Activated CD4-positive, alpha-beta T cell treated with anti-CD3 and anti-CD28 coated beads, Interleukin-2, amount 10 ng/mL, durations not matched to agents 24 days and 14 days (primary cell): ENCODE measurements around the gene RRAS2. TPM values are rescaled to one million over a fixed set of nuclear protein-coding genes. Genes with fewer than 3 reads are reported as not detected.

Source experiments
- total RNA-seq: library from RNA; stranded (reverse); gene quantifications from 2 replicates; pipeline ENCODE4 v1.2.3, GENCODE V29; 2022

RRAS2 gene
- total RNA-seq, 1 donor from 2014 or later, result 78.9 TPM

Other genes with a start within 250 kb of the RRAS2 start
- gene COPB1, start 140.6 kb upstream of the RRAS2 start, total RNA-seq, result 91.8 and 93.5 TPM in 2 replicates
- 334 and 344 TPM in 2 replicates for gene PSMA1, start 161.2 kb upstream of the RRAS2 start, total RNA-seq